HG02943 (cell line): Measurements from ENCODE around the gene ATP8B1.

Experiments
- ATAC-seq: cut with Tn5 transposase; IDR thresholded peaks from one replicate; pipeline ENCODE4 v1.9.1; 2021; ENCODE audit warnings: mild to moderate bottlenecking, low read depth, moderate library complexity; ENCODE audit not compliant: unreplicated experiment

Gene ATP8B1

DNA sequence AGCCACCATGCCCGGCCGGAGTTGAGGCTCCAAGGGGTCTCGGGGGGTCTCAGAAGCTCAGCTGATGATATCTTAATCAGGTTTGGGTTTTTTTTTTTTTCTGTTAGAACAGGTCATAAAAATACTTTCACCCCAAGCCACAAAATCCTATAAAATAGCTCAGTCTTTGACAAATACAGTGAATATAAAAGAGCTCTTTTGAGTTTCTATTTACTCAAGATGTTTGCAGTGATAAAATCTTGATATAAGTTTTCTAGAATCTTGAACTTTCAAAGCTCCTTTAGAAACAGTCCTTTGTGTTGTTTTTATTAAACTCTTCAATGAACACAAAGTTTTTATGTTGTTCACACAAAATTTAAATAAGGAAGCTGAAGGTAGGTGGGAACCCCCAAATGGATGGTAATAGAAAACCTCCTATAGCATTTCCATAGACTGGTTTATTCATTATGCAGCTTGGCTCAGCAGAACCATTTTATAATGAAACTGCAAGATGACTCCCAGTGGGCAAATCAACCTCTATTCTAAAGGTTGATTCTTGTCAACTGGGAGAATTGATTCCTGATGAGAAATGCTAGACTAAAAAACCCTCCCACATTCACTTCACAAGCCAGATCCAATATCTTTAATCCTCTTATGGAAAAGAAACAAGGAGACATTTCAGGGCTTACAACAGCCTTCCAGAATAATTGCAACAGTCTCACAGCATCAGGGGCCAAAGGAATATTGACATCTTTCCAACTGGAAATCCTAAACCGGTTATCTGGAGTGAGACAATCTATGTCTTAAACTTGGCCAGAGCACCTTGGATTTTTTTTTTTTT lies 167.9 kb downstream of the ATP8B1 start:
- ATAC-seq, result no peak

GRCh38 chr18:57631697-57632096 lies 171.4 kb downstream of the ATP8B1 start:
- no peak for ATAC-seq

DNA sequence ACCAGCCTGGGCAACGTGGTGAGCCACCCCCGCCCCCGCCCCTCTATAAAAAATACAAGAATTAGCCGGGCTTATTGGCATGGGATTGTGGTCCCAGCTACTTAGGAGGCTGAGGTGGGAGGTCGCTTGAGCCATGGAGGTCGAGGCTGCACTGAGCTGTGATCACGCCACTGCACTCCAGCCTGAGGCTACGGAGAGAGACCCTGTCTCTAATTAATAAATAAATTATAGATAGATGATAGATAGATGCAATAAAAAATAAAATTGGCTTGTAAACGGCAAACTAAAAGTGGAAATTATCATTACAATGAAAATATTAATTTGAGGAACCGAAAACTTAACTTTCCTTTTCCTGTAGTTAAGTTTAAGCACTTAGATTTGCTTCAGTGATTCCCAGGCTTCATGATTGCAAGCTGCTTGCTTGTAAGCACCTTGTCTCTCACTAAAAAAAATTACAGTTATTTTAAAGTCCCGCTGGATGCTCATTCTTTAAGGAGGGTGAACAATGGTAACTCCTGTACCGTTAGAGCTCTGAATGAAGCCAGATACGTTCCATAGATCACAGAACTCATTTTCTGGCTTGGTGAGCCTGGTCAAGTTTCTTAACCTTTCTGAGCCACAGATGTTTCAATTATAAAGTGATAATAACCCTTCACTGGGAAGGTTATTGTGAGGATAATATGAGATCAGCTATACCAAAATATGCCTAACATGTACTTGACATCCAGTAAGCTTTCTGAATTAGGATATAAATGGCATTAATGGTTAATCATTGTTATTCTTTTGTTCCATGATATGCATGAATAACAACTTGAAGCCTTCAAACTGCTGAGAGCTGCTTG lies 172.1 kb downstream of the ATP8B1 start:
- peak; percentile 15 for ATAC-seq

GRCh38 chr18:57630002-57630753 lies 172.9 kb downstream of the ATP8B1 start:
- peak; percentile 86 for ATAC-seq

GRCh38 chr18:57629422-57629821 lies 173.7 kb downstream of the ATP8B1 start:
- no peak for ATAC-seq

DNA sequence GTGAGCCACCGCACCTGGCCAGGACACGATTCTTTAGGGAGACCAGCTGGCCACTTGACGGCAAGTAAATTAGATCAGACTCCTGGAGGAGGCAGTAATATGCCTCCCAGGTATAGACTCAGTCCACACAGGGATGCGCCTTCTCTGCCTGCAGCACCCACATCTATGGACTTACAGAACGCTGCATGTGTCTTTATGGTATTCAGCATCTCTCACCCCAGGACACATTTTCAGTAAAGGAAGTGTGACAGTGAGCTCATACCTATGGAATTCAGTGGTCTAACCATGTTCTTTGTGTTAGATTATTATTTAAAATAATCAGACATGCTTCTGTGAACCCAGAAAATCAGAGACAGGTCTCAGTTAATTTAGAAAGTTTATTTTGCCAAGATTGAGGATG lies 175.6 kb downstream of the ATP8B1 start:
- no peak for ATAC-seq

GRCh38 chr18:57624988-57625387 lies 178.1 kb downstream of the ATP8B1 start:
- ATAC-seq, result no peak

DNA sequence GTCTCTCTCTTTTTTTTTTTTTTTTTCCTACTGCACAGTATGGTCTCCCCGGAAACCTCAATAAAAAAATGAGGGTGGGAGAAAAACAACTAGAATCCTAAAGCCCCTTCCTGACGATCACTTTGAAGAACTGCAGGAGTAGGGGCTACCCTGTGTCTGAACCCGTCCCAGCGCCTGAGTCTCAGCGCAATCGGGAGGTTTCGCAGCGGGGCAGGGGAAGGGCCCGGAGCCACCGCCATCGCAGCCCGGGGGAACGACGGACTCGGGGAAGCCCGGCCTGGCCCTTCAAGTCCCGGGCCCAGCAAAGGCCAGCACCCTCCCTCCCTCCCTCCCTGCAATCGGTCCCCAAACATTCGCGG lies 181.9 kb downstream of the ATP8B1 start:
- peak; percentile 16 for ATAC-seq

GRCh38 chr18:57619876-57620275 lies 183.2 kb downstream of the ATP8B1 start:
- ATAC-seq, result no peak

- no peak for ATAC-seq
Measured at GRCh38 chr18:57618910-57619309, 184.2 kb downstream of the ATP8B1 start.

DNA sequence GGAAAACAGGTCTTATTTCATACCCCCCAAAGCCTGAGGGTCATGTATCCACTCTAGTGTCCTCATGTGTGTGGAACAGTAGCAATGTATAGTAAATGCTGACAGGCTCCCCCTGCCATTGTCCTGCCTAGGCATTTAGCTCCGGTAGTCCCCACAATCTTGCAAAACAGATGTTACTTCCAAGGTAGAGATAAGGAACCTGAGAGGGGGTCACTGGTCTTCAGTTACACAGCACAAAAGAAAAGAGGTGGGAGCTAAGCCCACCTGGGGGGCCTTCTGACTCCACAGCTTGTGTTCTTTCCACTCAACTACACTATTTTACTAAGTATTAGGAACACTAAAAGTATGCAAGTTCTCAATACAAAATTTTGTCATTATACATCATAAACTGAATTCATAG lies 199.2 kb downstream of the ATP8B1 start:
- ATAC-seq, result no peak
